ENCODE measurements around the gene CTNND2.

GRCh38 chr5:11251247-11251646 is 653.0 kb downstream of the CTNND2 start:
- no peak for TF ChIP-seq CTCF (IDR thresholded peaks at IDR 0.05 in 4 of 5, conservative IDR thresholded peaks at IDR 0.05 in 1 of 5)
- no peak for TF ChIP-seq POLR2A (IDR thresholded peaks at IDR 0.05)
